Fibroblast of mammary gland (primary cell): Measurements from ENCODE around the gene CCNL1.

ENCODE experiments used
- DNase-seq: peaks from one replicate; pipeline ENCODE4 v3.0.0-alpha.2; 2010; ENCODE audit warnings: low read depth
- H3K4me3 ChIP-seq: 2 replicates; pipeline ENCODE4 v1.5.1; 2011; ENCODE audit warnings: low read depth, mild to moderate bottlenecking, low read length, moderate library complexity; ENCODE audit not compliant: control insufficient read depth
- TF ChIP-seq, protein P1 (sequence below): conservative IDR thresholded peaks from 2 replicates; pipeline ENCODE4 v1.5.1; 2011; ENCODE audit warnings: low read depth, low read length, inconsistent platforms; ENCODE audit not compliant: control insufficient read depth, insufficient read depth

CCNL1 gene

DNA sequence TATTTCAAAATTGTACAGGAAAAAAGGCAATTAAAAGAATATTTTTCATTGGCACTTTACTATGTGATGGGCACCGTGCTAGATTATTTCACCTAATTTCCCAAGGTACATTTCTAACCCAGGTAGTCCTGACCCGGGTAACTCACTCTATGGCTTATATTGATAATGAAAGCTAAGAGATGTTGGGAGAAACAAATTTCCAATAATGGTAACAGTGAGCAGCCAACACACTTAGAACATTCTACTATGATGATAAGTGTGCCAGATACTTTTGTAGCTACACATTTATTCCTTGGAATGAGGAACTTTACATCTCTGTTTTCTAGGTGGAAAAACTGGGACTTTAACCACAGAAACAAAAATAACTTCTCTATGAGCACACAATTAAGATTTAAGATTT, 7.5 kb downstream of the CCNL1 start:
- TF ChIP-seq, protein P1, sequence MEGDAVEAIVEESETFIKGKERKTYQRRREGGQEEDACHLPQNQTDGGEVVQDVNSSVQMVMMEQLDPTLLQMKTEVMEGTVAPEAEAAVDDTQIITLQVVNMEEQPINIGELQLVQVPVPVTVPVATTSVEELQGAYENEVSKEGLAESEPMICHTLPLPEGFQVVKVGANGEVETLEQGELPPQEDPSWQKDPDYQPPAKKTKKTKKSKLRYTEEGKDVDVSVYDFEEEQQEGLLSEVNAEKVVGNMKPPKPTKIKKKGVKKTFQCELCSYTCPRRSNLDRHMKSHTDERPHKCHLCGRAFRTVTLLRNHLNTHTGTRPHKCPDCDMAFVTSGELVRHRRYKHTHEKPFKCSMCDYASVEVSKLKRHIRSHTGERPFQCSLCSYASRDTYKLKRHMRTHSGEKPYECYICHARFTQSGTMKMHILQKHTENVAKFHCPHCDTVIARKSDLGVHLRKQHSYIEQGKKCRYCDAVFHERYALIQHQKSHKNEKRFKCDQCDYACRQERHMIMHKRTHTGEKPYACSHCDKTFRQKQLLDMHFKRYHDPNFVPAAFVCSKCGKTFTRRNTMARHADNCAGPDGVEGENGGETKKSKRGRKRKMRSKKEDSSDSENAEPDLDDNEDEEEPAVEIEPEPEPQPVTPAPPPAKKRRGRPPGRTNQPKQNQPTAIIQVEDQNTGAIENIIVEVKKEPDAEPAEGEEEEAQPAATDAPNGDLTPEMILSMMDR = no peak
- no peak overlapping the region for H3K4me3 ChIP-seq
- DNase-seq = no peak

DNA sequence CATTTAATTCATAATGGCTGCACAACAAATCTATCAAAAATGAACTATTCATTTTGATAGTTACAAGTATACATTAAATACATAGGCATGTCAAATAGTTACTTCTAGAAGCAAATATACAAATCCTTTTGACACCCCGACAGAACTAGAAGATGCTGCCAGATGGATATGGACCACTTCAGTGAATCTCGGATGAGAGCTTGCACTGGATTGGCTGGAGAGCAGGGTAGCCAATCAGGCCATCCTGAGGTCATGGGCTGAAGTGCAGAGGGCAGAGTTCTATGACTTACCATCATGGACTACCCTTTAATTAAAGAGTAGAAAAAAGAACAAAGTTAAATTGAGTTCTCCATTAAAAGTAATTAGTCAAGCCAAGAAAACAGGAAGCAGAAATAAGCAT, 8.3 kb downstream of the CCNL1 start:
- TF ChIP-seq, protein P1 = no peak
- no peak overlapping the region for H3K4me3 ChIP-seq
- no peak for DNase-seq

DNA sequence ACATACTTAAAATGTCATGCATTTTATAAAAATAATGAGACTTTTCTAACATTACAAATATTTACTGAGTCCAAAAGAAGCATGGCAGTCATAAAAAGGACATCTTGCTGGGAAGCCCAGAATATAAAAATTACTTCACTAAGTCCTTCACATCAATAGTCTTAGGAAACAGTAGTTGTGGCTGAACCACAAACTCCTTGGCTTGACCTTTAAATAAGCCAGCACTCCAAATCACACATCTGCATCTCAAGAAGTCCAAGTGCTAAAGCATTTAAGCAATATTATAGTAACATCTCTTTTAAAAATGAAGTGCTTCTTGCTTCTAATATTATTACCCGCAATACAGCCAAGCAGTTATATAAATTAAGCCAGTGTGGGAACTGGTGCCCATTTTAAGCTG, 8.8 kb downstream of the CCNL1 start:
- TF ChIP-seq, protein P1 = no peak
- no peak for DNase-seq
- H3K4me3 ChIP-seq = no peak overlapping the region

DNA sequence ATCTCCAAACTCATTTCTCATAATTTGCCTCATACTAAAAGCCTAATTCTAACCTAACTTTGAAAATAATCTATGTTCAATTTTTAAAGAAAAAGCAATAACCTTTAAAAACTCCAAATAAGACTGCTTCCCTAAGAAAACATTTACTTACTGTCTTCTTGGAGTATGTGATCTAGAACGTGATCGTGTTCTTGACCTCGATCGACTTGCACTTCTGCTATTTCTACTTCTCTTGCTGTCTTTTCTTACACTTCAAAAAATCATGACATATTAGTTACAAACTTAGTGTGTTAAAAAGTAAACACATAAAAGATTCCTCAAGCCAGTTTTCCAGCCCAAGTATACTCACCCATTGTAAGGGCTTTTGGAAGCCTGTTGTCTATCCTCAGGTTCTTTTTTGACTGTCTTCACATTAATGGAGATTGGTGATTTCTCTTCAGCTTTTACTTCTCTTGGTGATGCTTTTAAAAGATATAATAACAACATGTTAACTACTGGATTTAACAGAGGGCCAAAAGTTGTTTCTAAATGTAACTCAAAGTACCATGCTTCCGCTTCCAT, 10.7 kb downstream of the CCNL1 start:
- DNase-seq = no peak
- TF ChIP-seq, protein P1 = no peak
- no peak overlapping the region for H3K4me3 ChIP-seq

DNA sequence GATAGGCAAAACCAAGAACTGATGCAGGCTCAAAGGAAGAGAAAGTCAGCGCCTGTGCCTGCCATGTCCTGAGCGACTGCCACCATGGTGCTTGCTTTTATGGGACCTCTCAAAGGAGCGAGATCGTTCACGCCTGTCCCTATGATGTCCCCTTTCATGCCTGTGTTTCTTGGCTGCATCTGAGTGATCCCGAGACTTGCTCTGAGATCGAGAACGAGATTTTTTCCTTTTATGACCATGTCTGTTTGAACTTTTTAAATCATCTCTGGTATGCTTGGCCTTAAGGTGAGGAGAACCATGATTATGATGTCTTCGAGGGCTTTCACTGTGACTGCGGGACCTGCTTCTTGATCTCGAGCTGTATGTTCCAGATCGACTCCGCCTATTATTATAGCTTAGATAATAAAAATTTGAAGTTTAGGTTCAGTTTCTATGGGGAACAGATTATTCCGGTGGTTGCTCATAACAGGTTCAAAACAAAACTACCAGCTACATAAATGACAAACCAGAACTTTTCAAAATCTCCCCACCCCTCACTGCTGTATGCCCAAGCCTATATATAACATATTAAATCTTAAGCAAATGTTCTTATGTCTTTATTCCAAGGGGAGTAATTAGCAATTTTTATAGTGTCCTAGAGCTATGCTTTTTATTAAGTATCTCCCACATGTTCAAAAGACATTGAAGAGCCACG, 11.6 kb downstream of the CCNL1 start:
- no peak overlapping the region for H3K4me3 ChIP-seq
- TF ChIP-seq, protein P1 = no peak
- no peak for DNase-seq

DNA sequence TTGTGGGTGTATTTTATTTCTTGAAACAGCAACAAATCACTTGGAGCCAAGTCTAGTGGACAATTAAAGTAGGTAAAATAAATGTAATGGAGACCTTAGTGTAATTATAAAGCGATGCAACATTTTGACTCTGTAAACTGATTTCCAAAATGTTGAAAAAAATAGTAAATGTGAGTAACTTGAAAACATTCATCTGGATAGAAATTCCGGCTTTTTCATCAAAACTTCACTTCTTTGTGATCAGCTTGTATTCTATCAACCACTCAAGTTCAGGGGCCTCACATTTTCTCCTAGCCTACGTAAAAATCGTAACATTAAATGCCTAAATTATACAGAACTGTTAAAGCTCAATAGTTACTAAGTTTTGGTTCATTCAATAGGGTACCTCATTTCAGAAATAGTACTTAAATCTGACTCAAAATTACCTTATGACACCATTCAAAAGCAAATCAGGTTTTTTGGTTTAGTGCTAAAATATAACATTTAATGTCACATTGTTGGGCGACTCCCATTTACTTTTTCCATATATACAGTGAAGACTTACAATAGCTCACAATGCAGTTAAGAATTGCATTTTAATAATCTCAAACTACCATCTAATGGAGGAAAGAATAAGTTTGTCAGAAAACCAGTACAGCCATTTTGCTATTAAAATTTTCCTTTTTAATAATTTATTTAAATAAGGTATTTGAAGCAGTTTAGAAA, 12.7 kb downstream of the CCNL1 start:
- H3K4me3 ChIP-seq = no peak overlapping the region
- TF ChIP-seq, protein P1 = no peak
- no peak for DNase-seq
